Measurements from ENCODE around the gene AMPD3. TPM values are rescaled to one million over a fixed set of nuclear protein-coding genes. Genes with fewer than 3 reads are reported as not detected.

AMPD3 gene
- total RNA-seq, 2 experiments from 2014 or later: 10.5 to 13.0 TPM

- ChIA-PET POLR2A (no interaction called here), CTCF (no interaction called here)
These were observed 28.1 kb downstream of the AMPD3 start for GRCh38 chr11:10483174-10483573.

GRCh38 chr11:10483584-10483983 is 28.5 kb downstream of the AMPD3 start:
- ChIA-PET POLR2A (no interaction called here), CTCF (no interaction called here)

- ChIA-PET CTCF (no interaction called here), POLR2A (no interaction called here)
These were observed 29.6 kb downstream of the AMPD3 start for GRCh38 chr11:10484461-10485180.

- POLR2A ChIA-PET: no interaction called here
- CTCF ChIA-PET: no interaction called here
These were observed 30.6 kb downstream of the AMPD3 start for GRCh38 chr11:10485646-10486045.

GRCh38 chr11:10486161-10486840 is 31.2 kb downstream of the AMPD3 start:
- ChIA-PET CTCF (no interaction called here), POLR2A (no interaction called here)

- ChIA-PET POLR2A (no interaction called here), CTCF (no interaction called here)
These were observed 32.1 kb downstream of the AMPD3 start for GRCh38 chr11:10487002-10487647.

- POLR2A ChIA-PET: no interaction called here
These were observed 33.3 kb downstream of the AMPD3 start for GRCh38 chr11:10488121-10488933.

GRCh38 chr11:10488934-10489691 is 34.0 kb downstream of the AMPD3 start:
- ChIA-PET POLR2A (no interaction called here), CTCF (interaction anchor here (0.5 kb wide), 1 partner anchor 418 kb away, joined by 3 read pairs; no protein-coding TSS in a partner anchor)

More at GRCh38 chr11:10488121-10488933, 33.3 kb downstream of the AMPD3 start:
- CTCF ChIA-PET: no interaction called here

- ChIA-PET POLR2A (interaction anchor here (0.5 kb wide), 1 partner anchor 247 kb away, joined by 3 read pairs; no protein-coding TSS in a partner anchor), CTCF (no interaction called here)
These were observed 35.0 kb downstream of the AMPD3 start for GRCh38 chr11:10490032-10490397.

- CTCF ChIA-PET: no interaction called here
- POLR2A ChIA-PET: interaction anchor here (0.5 kb wide), 1 partner anchor 246 kb away, joined by 3 read pairs; no protein-coding TSS in a partner anchor
These were observed 35.6 kb downstream of the AMPD3 start for GRCh38 chr11:10490398-10491241.

- CTCF ChIA-PET: no interaction called here
- POLR2A ChIA-PET: no interaction called here
These were observed 37.0 kb downstream of the AMPD3 start for GRCh38 chr11:10492084-10492483.

GRCh38 chr11:10493041-10493663 is 38.1 kb downstream of the AMPD3 start:
- ChIA-PET POLR2A (no interaction called here), CTCF (no interaction called here)

- ChIA-PET CTCF (no interaction called here), POLR2A (no interaction called here)
These were observed 39.8 kb downstream of the AMPD3 start for GRCh38 chr11:10494636-10495463.

- CTCF ChIA-PET: no interaction called here
- POLR2A ChIA-PET: no interaction called here
These were observed 40.4 kb downstream of the AMPD3 start for GRCh38 chr11:10495464-10495786.

GRCh38 chr11:10496296-10496936 is 41.4 kb downstream of the AMPD3 start:
- POLR2A ChIA-PET: no interaction called here
- CTCF ChIA-PET: no interaction called here

- ChIA-PET CTCF (no interaction called here), POLR2A (no interaction called here)
These were observed 42.4 kb downstream of the AMPD3 start for GRCh38 chr11:10497371-10498021.

- ChIA-PET POLR2A (no interaction called here), CTCF (no interaction called here)
These were observed 42.9 kb downstream of the AMPD3 start for GRCh38 chr11:10498022-10498400.
